Activated CD4-positive, alpha-beta T cell treated with anti-CD3 and anti-CD28 coated beads, Interleukin-2, amount 10 ng/mL, durations not matched to agents 24 days and 14 days (primary cell): ENCODE results near the gene TRPC4AP. TPM values are rescaled to one million over a fixed set of nuclear protein-coding genes. Genes with fewer than 3 reads are reported as not detected.
"Not testable (repeated sequence)": the region's sequence is repeated elsewhere in the genome, so short reads cannot be mapped to it uniquely, and the experiment has no call there.

Source experiments
- DNase-seq: peaks from one replicate; pipeline ENCODE4 v3.0.0; 2022
- H3K27ac Mint-ChIP-seq: one replicate; pipeline ENCODE4 v1.8.0; 2022; ENCODE audit warnings: mild to moderate bottlenecking, mixed read lengths
- H3K27me3 Mint-ChIP-seq: one replicate; pipeline ENCODE4 v1.8.0; 2022; ENCODE audit warnings: mixed read lengths
- H3K36me3 Mint-ChIP-seq: one replicate; pipeline ENCODE4 v1.8.0; 2022; ENCODE audit warnings: low read depth, mild to moderate bottlenecking, mixed read lengths
- H3K4me1 Mint-ChIP-seq: one replicate; pipeline ENCODE4 v1.8.0; 2021; ENCODE audit warnings: mixed read lengths
- H3K4me3 Mint-ChIP-seq: one replicate; pipeline ENCODE4 v1.8.0; 2022; ENCODE audit warnings: mild to moderate bottlenecking, moderate library complexity, mixed read lengths
- H3K9me3 Mint-ChIP-seq: one replicate; pipeline ENCODE4 v1.8.0; 2021; ENCODE audit warnings: mixed read lengths
- intact Hi-C: fragments of 100-400 bp; cut with micrococcal nuclease; formaldehyde crosslinking; loops from one replicate; pipeline ENCODE4 v1.15.1; 2023
- total RNA-seq: library from RNA; stranded (reverse); gene quantifications from 2 replicates; pipeline ENCODE4 v1.2.3, GENCODE V29; 2022

TRPC4AP gene
- total RNA-seq, 1 donor from 2014 or later = 46.4 TPM

DNA sequence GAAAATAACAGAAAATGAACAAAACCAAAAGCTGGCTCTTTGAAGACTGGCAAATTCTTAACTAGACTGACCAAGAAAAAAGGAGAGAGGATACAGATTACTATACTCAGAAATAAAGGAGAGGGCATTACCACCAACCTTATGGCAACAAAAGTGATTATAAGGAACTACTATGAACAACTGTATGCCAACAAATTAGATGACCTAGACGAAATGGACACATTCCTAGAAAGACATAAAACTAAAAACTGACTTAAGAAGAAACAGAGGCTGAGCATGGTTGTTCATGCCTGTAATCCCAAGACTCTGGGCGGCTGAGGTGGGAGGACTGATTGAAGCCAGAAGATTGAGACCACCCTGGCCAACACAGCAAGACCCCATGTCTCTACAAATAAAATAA is 33.5 kb downstream of the TRPC4AP start:
- H3K36me3 Mint-ChIP-seq = peaks cover 55% of the 10 kb centered on the region
- intact Hi-C loops = no loop called here
- H3K4me3 Mint-ChIP-seq = no peak overlapping the region
- H3K9me3 Mint-ChIP-seq = no peaks in the 10 kb centered on the region
- no peaks in the 10 kb centered on the region for H3K27me3 Mint-ChIP-seq
- DNase-seq = no peak
- no peak overlapping the region for H3K27ac Mint-ChIP-seq
- H3K4me1 Mint-ChIP-seq = peaks cover 44% of the 10 kb centered on the region

DNA sequence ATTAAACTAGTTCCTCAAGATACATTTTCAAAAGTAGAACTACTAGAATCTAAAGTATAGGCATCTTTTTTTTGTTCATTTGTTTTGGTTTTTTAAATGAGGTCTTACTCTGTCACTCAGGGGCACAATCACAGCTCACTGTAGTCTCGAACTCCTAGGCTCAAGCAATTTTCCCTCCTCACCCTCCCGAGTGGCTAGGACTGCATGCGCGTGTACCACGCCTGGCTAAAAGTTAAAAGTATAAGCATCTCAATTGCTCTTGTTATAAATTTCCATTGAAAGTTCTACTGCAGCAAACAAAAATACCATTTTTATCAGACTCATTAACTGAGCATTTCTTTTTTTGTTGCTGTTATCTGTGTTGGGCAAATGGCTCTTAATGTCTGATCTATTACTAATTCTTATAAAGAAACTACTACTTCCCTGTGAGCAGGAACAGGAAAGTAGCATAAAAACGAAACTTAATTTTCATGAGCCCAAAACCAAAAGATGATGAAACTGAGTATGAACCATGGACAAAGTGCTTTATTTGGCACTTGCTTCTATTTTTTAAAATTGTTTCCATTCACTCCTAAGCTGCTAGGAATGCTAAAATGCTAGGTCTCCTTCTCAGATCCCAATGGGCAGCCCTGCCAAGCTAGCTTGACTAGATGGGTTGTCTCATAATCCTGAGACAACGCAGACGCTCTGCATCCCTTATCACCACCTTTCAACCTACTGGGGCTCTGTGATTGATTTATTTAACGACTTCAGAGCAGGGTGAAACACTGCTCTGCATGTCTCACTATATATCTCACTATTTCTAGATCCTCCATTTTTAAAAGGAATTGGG is 36.9 kb downstream of the TRPC4AP start:
- H3K9me3 Mint-ChIP-seq = no peaks in the 10 kb centered on the region
- H3K27me3 Mint-ChIP-seq = no peaks in the 10 kb centered on the region
- DNase-seq = no peak
- H3K4me1 Mint-ChIP-seq = peaks cover 27% of the 10 kb centered on the region
- H3K36me3 Mint-ChIP-seq = peaks cover 43% of the 10 kb centered on the region
- peak overlapping the region; percentile 61 for H3K4me3 Mint-ChIP-seq
- intact Hi-C loops = no loop called here
- peak overlapping the region; percentile 79 for H3K27ac Mint-ChIP-seq

DNA sequence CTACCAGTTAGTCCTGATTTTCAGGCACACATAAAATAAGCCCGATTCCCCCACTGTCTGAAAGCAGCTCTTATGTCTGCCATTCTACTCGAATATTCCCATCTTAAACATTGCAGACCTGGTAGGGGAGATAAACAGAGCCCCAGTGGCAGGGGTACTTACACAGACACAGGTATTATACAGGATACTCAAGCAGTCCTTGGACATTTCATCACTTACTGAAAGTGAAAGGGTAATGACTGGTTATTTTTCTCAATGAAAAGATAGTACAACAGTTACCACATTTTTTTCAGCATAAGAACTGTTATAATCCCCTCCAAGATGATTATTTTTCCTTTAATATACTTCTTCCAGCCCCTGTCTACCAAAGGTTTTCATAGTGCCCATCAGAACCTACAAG is 37.8 kb downstream of the TRPC4AP start:
- peaks cover 29% of the 10 kb centered on the region for H3K4me1 Mint-ChIP-seq
- DNase-seq = no peak
- H3K27me3 Mint-ChIP-seq = no peaks in the 10 kb centered on the region
- H3K27ac Mint-ChIP-seq = no peak overlapping the region
- peaks cover 46% of the 10 kb centered on the region for H3K36me3 Mint-ChIP-seq
- peak overlapping the region; percentile 9 for H3K4me3 Mint-ChIP-seq
- intact Hi-C loops = no loop called here
- H3K9me3 Mint-ChIP-seq = no peaks in the 10 kb centered on the region

DNA sequence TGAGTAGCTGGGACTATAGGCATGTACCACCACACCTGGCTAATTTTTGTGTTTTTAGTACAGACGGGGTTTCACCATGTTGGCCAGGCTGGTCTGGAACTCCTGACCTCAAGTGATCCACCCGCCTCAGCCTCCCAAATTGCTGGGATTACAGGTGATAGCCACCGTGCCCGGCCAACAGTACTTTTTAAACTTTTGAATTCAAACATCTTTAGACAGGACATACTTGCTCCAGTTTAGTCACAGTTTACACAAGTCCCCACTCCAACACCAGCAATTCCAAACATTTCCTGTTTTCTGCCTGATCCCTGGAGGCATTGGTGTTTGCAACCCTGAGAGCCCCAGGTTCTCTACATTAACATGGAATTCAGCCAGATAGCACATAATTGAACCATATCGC is 40.0 kb downstream of the TRPC4AP start:
- intact Hi-C loops, H3K9me3 Mint-ChIP-seq, H3K4me3 Mint-ChIP-seq, DNase-seq, H3K27me3 Mint-ChIP-seq, H3K27ac Mint-ChIP-seq: not testable (repeated sequence)
- Mint-ChIP-seq H3K36me3 (peaks cover 50% of the 10 kb centered on the region), H3K4me1 (peaks cover 20% of the 10 kb centered on the region)

DNA sequence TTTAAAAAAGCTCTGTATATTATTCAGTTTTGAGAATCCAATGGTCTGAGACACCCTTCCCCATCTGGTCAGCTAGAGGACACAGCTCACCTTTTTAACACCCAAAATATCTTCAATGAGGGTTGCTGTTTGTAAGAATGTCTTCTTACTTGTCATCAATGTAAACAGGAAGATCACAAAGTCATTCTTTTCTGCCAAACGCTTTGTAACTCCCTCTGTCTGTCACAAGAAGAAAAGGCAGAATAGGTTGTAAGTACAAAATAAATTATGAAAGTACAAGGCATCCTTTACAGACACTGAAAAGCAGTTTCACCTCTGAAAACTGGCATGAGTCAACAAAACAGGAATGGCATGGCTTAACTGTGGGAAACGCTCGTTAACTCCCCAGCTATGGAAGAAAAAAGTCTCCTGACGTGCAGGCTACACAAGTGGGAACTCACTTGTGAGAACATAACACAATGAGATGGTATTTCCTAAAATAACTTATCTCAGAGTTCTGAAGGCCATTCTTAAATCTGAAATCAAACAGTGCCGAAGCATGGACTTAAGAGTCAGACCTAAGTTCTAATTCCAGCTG is 42.7 kb downstream of the TRPC4AP start:
- H3K9me3 Mint-ChIP-seq = no peaks in the 10 kb centered on the region
- H3K27me3 Mint-ChIP-seq = no peaks in the 10 kb centered on the region
- no peak overlapping the region for H3K4me3 Mint-ChIP-seq
- H3K27ac Mint-ChIP-seq = no peak overlapping the region
- H3K36me3 Mint-ChIP-seq = peaks cover 50% of the 10 kb centered on the region
- intact Hi-C loops = no loop called here
- no peak for DNase-seq
- H3K4me1 Mint-ChIP-seq = peaks cover 6% of the 10 kb centered on the region

DNA sequence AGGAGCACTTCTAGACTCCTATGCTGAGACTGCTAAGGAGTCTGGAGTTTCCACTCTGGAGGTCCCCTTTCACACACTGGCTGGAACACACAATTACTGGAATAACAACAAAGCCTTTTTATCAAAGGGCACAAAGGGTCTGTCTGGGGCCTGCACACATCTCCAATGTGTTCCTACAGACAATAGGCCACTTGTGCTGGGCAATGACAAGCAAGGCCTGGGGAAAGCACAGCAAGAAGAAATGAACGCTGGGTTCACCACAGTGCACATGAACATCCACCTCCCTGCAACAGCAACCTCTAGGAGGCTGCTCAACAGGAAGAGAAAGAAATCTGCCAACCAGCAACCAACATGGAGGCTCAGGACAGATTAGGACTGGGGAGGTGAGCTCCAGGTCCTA is 43.9 kb downstream of the TRPC4AP start:
- no peaks in the 10 kb centered on the region for H3K27me3 Mint-ChIP-seq
- H3K4me3 Mint-ChIP-seq = no peak overlapping the region
- intact Hi-C loops = no loop called here
- peaks cover 3% of the 10 kb centered on the region for H3K4me1 Mint-ChIP-seq
- H3K9me3 Mint-ChIP-seq = no peaks in the 10 kb centered on the region
- no peak for DNase-seq
- H3K36me3 Mint-ChIP-seq = peaks cover 53% of the 10 kb centered on the region
- H3K27ac Mint-ChIP-seq = no peak overlapping the region

DNA sequence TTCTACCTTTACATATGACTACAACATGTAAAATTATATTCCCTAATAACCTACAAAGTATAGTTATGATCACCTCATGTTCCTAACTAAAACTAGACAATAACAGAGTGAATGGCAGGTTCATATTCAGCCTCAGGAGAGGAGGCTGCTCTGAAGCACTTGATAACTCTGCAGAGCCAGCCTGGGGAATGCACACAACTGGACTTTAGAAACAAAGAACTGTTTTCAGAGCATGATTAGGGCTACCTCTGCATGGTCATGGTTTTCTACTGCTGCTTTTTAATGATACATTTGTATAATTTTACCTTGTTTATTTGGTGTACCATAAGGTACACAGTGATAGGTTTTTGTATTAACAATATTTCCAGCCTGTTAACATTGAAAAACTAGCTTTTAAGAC is 50.3 kb downstream of the TRPC4AP start:
- intact Hi-C loops = no loop called here
- Mint-ChIP-seq H3K36me3 (peaks cover 41% of the 10 kb centered on the region), H3K4me1 (peaks cover 10% of the 10 kb centered on the region), H3K27me3 (no peaks in the 10 kb centered on the region), H3K9me3 (no peaks in the 10 kb centered on the region), H3K27ac (no peak overlapping the region), H3K4me3 (no peak overlapping the region)
- DNase-seq = no peak

DNA sequence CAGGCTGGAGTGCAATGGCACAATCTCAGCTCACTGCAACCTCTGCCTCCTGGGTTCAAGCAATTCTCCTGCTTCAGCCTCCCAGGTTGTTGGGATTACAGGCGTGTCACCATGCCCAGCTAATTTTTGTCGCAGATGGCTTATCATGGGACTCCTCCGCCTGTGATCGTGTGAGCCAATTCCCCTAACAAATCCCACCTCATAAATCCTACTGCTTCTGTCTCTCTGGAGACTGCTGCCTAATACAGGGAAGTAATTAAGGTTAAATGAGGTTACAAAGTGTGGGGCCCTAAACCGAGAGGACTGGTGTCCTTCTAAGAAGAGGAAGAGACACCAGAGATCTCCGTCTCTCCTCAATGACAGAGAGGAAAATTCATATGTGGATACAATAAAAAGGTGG is 52.0 kb downstream of the TRPC4AP start:
- Mint-ChIP-seq H3K27me3 (no peaks in the 10 kb centered on the region), H3K4me3 (no peak overlapping the region), H3K9me3 (no peaks in the 10 kb centered on the region), H3K27ac (no peak overlapping the region), H3K36me3 (peaks cover 36% of the 10 kb centered on the region), H3K4me1 (peaks cover 10% of the 10 kb centered on the region)
- no peak for DNase-seq
- intact Hi-C loops = no loop called here

DNA sequence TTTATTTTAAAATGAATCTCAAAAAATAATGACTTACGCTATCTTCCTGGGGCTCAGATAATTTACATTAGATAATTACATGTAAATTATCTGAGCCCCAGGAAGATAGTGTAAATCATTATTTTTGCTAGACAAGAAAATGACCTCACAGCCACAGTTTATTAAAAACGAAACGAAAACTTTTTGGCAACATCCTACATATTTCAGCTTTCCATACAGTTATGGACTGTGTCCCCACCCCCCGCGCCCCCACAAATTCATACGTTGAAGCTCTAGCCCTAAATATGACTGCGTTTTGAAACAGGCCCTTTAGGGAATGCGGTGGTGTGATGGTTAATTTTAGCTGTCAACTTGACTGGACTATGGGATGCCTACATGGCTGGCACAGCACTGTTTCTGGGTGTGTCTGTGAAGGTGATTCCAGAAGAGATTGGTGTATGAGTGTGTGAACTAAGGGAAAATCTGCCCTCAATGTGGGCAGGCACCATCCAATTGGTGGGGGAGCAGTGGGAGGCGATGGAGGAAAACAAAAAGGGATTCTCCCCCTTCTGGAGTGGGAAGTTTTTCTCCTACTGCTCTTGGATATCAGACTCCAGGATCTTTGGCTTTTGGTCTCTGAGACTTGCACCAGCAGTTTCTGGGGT is 52.6 kb downstream of the TRPC4AP start:
- no peak for DNase-seq
- Mint-ChIP-seq H3K36me3 (peaks cover 38% of the 10 kb centered on the region), H3K4me1 (peaks cover 10% of the 10 kb centered on the region), H3K27ac (peak overlapping the region; percentile 62), H3K9me3 (no peaks in the 10 kb centered on the region), H3K4me3 (no peak overlapping the region), H3K27me3 (no peaks in the 10 kb centered on the region)
- intact Hi-C loops = no loop called here

DNA sequence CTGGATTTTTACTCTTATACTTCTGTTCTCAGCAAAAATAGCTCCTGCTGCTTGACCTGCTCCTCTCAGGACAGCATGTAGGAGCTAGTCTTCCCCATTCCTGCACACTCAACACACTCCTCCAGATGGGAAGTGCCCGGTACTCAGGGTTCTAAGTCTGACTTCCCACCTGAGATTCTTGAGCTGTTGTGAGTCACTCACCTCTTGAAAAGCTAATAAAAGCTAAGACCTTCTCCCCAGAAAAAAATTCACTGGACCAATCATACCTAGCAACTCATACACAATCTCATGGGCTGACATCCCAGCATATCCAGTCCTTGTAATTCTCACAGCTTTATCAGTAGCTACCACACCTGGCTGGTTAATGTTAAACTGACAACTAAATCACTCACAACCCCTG is 53.5 kb downstream of the TRPC4AP start:
- intact Hi-C loops = no loop called here
- DNase-seq = no peak
- H3K4me3 Mint-ChIP-seq = no peak overlapping the region
- H3K27me3 Mint-ChIP-seq = no peaks in the 10 kb centered on the region
- H3K4me1 Mint-ChIP-seq = peaks cover 10% of the 10 kb centered on the region
- peak overlapping the region; percentile 56 for H3K27ac Mint-ChIP-seq
- no peaks in the 10 kb centered on the region for H3K9me3 Mint-ChIP-seq
- H3K36me3 Mint-ChIP-seq = peaks cover 40% of the 10 kb centered on the region

DNA sequence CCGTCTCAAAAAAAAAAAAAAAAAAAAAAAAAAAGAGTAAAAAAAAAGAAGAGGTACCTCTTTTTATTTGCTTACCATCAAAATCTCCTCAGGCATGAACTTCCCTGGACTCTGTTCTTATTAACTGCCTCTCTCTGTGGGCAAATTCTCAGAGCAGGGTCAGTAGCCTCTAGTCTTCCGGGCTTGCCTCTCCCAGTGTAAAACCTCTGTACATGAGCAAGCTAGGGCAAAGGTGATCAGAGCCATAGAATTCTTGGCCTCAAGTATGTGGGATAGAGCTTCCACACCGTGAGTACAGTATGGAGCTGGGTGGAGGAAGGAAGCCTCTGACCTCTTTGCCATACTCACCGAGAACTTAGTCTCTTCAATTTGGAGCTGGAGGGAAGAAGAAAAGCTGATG is 58.5 kb downstream of the TRPC4AP start:
- Mint-ChIP-seq H3K4me3 (no peak overlapping the region), H3K36me3 (peaks cover 48% of the 10 kb centered on the region), H3K27me3 (no peaks in the 10 kb centered on the region), H3K9me3 (no peaks in the 10 kb centered on the region), H3K4me1 (peaks cover 1% of the 10 kb centered on the region), H3K27ac (no peak overlapping the region)
- DNase-seq = no peak
- intact Hi-C loops = no loop called here

DNA sequence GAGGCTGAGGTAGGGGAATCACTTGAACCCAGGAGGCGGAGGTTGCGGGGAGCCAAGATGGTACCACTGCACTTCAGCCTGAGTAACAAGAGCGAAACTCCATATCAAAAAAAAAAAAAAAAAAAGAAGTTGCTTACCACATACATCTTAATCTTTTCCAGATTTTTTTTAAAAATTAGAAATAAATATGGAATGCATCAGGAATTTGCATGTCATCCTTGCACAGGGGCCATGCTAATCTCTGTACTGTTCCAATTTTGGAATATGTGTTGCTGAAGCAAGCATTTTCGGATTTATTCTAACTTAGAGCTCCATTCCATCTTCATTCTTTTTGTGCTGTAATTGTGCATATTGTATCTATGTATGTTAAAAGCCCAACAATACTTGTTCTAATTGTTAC is 62.5 kb downstream of the TRPC4AP start:
- no peaks in the 10 kb centered on the region for H3K4me1 Mint-ChIP-seq
- no peaks in the 10 kb centered on the region for H3K9me3 Mint-ChIP-seq
- no peak for DNase-seq
- H3K27me3 Mint-ChIP-seq = no peaks in the 10 kb centered on the region
- no peak overlapping the region for H3K27ac Mint-ChIP-seq
- intact Hi-C loops = no loop called here
- peaks cover 60% of the 10 kb centered on the region for H3K36me3 Mint-ChIP-seq
- H3K4me3 Mint-ChIP-seq = no peak overlapping the region

DNA sequence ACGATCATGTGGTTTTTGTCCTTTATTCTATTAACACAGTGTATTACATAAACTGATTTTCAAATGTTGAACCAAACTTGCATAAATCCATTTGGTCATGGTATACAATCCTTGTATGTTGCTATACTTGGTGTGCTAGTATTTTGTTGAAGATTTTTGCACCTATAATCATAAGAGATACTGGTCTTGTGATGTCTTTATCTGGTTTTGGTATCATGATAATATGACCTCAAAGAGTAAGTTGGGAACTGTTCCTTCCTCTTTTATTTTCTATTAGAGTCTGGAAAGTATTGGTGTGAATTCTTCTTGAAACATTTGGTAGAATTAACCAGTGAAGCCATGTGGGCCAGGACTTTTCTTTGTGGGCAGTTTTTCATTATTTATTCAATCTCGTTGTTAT is 65.3 kb downstream of the TRPC4AP start:
- Mint-ChIP-seq H3K36me3 (peaks cover 49% of the 10 kb centered on the region), H3K9me3 (no peaks in the 10 kb centered on the region), H3K27me3 (no peaks in the 10 kb centered on the region), H3K4me3 (no peak overlapping the region), H3K27ac (no peak overlapping the region), H3K4me1 (no peaks in the 10 kb centered on the region)
- intact Hi-C loops = no loop called here
- DNase-seq = no peak

DNA sequence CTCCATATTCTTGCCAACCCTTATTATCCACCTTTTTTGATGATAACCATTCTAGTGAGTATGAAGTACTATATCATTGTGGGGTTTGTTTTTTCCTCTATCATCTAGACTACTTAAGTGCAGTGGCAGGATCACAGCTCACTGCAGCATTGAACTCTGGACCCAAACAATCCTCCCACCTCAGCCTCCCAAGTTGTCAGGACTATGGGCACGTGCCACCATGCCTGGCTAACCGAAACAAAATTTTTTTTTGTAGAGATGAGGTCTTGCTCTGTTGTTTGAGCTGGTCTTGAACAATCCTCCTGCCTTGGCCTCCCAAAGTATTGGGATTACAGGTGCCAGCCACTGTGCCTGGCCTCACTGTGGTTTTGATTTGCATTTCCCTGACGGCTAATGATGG is 67.5 kb downstream of the TRPC4AP start:
- H3K4me1 Mint-ChIP-seq = no peaks in the 10 kb centered on the region
- H3K27me3 Mint-ChIP-seq = no peaks in the 10 kb centered on the region
- intact Hi-C loops = no loop called here
- no peak overlapping the region for H3K4me3 Mint-ChIP-seq
- H3K36me3 Mint-ChIP-seq = peaks cover 43% of the 10 kb centered on the region
- no peak for DNase-seq
- no peaks in the 10 kb centered on the region for H3K9me3 Mint-ChIP-seq
- H3K27ac Mint-ChIP-seq = no peak overlapping the region
